NCI-H1092 (cell line): ENCODE measurements around the gene RAB8A.
A peak's percentile ranks its signal among the peaks of the same experiment; 100 is the strongest.

Source experiments
- DNase-seq: peaks from one replicate; lab custom pipeline; 2025; lab: John Stamatoyannopoulos, UW

RAB8A gene

GRCh38 chr19:16111160-16111908, at the start of gene RAB8A:
Gene RAB8A (plus strand): TSS chr19:16111889. CDS start chr19:16111902, 13 bp downstream.
- peak; percentile 98 for DNase-seq

- DNase-seq, result no peak
These were observed 49.7 kb upstream of the RAB8A start for GRCh38 chr19:16061943-16062342.

GRCh38 chr19:16062789-16063188, 48.9 kb upstream of the RAB8A start:
- DNase-seq, result peak; percentile 7

GRCh38 chr19:16064209-16064889, 47.3 kb upstream of the RAB8A start:
- no peak for DNase-seq

GRCh38 chr19:16066611-16067104, 45.0 kb upstream of the RAB8A start:
- no peak for DNase-seq

GRCh38 chr19:16067205-16067938, 44.3 kb upstream of the RAB8A start:
- no peak for DNase-seq

- no peak for DNase-seq
These were observed 42.9 kb upstream of the RAB8A start for GRCh38 chr19:16068696-16069259.

- no peak for DNase-seq
These were observed 41.8 kb upstream of the RAB8A start for GRCh38 chr19:16069813-16070365.

- DNase-seq, result no peak
These were observed 41.2 kb upstream of the RAB8A start for GRCh38 chr19:16070366-16070990.

GRCh38 chr19:16071072-16071691, 40.5 kb upstream of the RAB8A start:
- no peak for DNase-seq

GRCh38 chr19:16073481-16073880, 38.2 kb upstream of the RAB8A start:
- no peak for DNase-seq

GRCh38 chr19:16073988-16074387, 37.7 kb upstream of the RAB8A start:
- no peak for DNase-seq

- DNase-seq, result no peak
These were observed 37.0 kb upstream of the RAB8A start for GRCh38 chr19:16074488-16075365.

- no peak for DNase-seq
These were observed 36.1 kb upstream of the RAB8A start for GRCh38 chr19:16075430-16076153.

- DNase-seq, result peak; percentile 51
These were observed 35.3 kb upstream of the RAB8A start, which contains the start of gene TPM4 for GRCh38 chr19:16076154-16076957. Gene TPM4 (plus strand): TSS chr19:16076495. CDS start chr19:16076566, 71 bp downstream.

- peak; percentile 3 for DNase-seq
These were observed 34.6 kb upstream of the RAB8A start for GRCh38 chr19:16076958-16077611.

- no peak for DNase-seq
These were observed 33.5 kb upstream of the RAB8A start for GRCh38 chr19:16077984-16078758.
